Activated CD4-positive, alpha-beta T cell treated with anti-CD3 and anti-CD28 coated beads for 4 hours (primary cell): ENCODE measurements around the gene E2F4.
A peak's percentile ranks its signal among the peaks of the same experiment; 100 is the strongest.

Experiments
- DNase-seq, 2 donors: peaks; one replicate each; pipeline ENCODE4 v3.0.0-alpha.2; 2020

E2F4 gene

GRCh38 chr16:67237396-67238277 lies 45.7 kb downstream of the E2F4 start:
- DNase-seq, result no peak

GRCh38 chr16:67238278-67238575 lies 46.3 kb downstream of the E2F4 start:
- DNase-seq, result no peak

GRCh38 chr16:67238806-67239470 lies 47.0 kb downstream of the E2F4 start:
- no peak for DNase-seq

GRCh38 chr16:67240506-67240905 lies 48.6 kb downstream of the E2F4 start:
- no peak for DNase-seq

DNA sequence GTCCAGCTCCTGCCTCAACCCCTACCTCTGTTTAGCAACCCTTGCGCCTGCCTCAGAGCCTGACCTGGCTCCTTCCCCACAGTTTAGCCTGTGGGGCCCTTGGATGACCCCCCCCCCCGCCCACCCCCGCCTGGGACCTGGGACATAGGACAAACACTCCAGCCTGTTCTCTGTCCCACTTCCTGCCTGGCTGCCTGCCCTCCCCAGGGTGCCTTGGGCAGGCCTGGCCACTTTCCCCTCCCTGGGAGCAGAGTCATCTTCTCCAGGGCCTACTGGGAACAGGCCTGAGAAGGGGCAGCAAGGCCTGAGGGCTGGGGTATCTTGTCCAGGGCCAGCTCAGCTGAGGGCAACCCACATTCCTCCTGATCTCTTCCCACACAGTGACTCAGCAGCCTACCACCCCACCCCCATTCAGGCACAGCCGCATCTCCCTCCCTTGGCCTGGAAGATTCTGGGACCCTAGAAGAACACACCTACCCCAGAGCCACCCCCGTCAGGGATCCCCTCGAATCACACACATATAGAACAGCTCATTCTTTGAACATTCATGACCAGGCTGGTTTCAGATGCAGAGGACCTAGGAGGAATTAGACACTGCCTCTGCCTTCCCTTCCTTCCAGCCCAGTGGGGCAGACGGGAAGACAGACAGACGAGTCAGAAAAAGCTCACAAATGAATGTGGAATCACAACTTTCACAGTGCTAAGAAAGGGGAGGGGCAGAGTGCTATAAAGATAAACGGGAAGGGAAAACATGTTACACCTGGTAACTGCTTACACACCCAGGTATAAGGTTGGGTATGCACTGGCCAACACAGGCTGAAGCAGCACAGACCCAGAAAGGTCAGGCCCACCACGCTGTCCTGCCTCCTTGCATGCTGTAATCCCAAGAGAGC lies 49.3 kb downstream of the E2F4 start:
- DNase-seq, result no peak

- no peak for DNase-seq
Observed at GRCh38 chr16:67242138-67242730, 50.3 kb downstream of the E2F4 start.

GRCh38 chr16:67243481-67243880 lies 51.5 kb downstream of the E2F4 start:
- DNase-seq, result no peak

GRCh38 chr16:67244387-67245185 lies 52.6 kb downstream of the E2F4 start:
- peak; percentile 79 to 82 for DNase-seq

GRCh38 chr16:67245186-67245585 lies 53.2 kb downstream of the E2F4 start:
- no peak for DNase-seq

GRCh38 chr16:67245674-67246080 lies 53.7 kb downstream of the E2F4 start:
- DNase-seq, result no peak

GRCh38 chr16:67246081-67246755 lies 54.3 kb downstream of the E2F4 start:
- DNase-seq, result peak; percentile 36 to 46

DNA sequence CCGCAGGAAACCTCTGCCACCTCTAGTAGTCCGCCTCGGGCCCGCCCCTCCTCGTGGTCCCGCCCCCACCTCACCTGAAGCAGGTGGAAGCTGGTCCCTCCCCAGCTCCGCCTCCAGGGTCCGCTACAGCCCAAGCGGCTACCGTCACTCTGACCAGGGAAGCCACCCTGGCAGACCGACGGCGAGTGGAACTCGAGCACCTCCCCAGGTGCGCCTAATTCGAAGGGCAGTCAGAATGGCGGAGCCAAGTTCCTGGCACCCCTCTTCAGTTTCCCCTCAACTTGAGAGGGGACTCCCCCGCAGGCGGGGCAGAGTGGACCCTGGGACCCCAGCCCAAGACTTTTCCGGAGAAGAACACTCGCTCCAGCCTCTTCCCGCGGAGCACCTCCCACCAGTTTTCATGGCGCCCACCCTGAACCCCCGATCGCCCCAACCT lies 54.8 kb downstream of the E2F4 start:
- no peak for DNase-seq

- DNase-seq, result peak; percentile 93 to 95
Observed at GRCh38 chr16:67247192-67248072, 55.5 kb downstream of the E2F4 start, which contains the start of gene FHOD1. TSS of gene FHOD1 (minus strand) at chr16:67247481. CDS start at chr16:67247410, 71 bp downstream.

DNA sequence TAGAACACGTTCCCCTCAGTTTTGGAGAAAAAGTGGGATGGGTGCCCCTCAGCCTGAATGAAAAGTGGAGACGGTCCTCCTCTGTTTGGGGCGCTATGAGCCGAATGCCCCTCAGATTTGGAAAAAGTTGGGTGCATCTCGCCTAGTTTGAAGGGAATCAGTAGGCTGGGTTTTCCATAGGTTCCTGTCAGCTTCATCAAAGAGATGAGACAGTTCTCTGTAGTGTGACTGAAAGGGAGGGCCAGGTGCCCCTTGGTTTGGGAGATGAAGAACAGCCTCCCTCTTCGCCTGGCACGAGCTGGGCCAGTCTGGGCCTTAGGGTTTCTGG lies 56.1 kb downstream of the E2F4 start:
- no peak for DNase-seq
